Mucosa of gallbladder (tissue), 1 donor: ENCODE results near the gene MRPL53. TPM values are rescaled to one million over a fixed set of nuclear protein-coding genes. Genes with fewer than 3 reads are reported as not detected.
"Not testable (repeated sequence)": the region's sequence is repeated elsewhere in the genome, so short reads cannot be mapped to it uniquely, and the experiment has no call there.

Experiments
- DNase-seq: peaks from one replicate; pipeline ENCODE4 v3.0.0-alpha.2; 2020; ENCODE audit warnings: low spot score
- total RNA-seq: library from RNA; stranded (reverse); gene quantifications from one replicate; pipeline ENCODE4 v1.2.1, GENCODE V29; 2021
- donor health status: DM: no; HTN: no; CAD: no.

MRPL53 gene
- total RNA-seq, 1 donor from 2014 or later: 80.9 TPM

- peak; percentile 84 for DNase-seq
These were observed 30.4 kb upstream of the MRPL53 start for GRCh38 chr2:74502720-74503505.

GRCh38 chr2:74502147-74502719, 29.8 kb upstream of the MRPL53 start:
- DNase-seq: peak; percentile 64

GRCh38 chr2:74501335-74502071, 29.0 kb upstream of the MRPL53 start:
- no peak for DNase-seq

DNA sequence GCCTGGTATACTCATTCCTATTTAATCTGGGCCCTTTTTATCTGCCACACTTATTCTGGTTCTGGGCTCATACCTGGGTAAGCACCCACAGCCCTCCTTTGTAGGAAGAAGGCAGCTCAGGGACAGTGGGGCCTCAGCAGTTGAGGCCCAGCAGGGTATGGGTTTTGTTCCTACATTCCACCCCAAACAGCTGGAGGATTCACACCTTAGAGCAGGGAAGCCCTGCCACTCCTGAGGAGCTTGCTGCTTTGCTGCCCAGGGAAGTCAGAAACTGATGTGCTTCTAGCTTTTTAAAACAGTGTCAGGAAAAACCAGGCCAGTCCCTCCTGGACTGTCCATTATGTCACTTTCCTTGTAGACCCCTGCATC, 28.1 kb upstream of the MRPL53 start:
- DNase-seq: no peak

GRCh38 chr2:74499940-74500577, 27.6 kb upstream of the MRPL53 start:
- no peak for DNase-seq

DNA sequence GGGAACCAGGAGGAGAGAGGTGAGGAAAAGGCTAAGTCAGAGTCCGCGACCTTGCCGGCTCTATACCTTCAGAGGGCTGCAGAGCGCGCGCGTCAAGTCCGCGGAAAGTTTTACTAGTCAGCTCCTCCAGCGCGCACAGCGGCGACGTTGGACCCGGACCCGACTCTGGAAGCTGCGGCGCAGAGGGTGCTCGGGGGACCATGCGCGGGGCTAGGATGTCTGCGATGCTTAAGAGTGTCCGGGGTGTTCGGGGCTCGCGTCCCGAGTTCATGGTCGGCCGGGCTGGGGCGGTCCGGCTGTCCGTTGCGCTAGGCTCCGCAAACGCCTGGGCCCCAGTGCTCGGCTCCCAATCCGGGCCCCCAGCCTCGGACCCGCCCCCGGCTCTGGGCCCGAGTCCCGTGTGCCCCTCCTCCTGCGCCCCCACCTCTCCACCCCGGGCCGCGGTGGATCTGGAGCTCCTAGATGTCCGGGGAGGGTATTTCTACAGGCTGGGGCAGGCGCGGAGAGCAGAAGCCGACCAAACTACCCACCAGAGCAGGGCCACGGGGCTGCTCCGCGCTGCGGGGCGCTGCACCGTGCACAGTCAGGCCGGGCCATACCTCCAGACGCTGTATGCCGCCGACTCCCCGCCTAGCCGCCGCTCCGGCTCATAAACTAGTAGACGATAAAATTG, 26.9 kb upstream of the MRPL53 start, which contains the start of gene LBX2:
TSS of gene LBX2 (minus strand) at position 337 of the 673 bp plus-strand sequence. CDS start at position 271, 66 bp downstream.
- DNase-seq: no peak

DNA sequence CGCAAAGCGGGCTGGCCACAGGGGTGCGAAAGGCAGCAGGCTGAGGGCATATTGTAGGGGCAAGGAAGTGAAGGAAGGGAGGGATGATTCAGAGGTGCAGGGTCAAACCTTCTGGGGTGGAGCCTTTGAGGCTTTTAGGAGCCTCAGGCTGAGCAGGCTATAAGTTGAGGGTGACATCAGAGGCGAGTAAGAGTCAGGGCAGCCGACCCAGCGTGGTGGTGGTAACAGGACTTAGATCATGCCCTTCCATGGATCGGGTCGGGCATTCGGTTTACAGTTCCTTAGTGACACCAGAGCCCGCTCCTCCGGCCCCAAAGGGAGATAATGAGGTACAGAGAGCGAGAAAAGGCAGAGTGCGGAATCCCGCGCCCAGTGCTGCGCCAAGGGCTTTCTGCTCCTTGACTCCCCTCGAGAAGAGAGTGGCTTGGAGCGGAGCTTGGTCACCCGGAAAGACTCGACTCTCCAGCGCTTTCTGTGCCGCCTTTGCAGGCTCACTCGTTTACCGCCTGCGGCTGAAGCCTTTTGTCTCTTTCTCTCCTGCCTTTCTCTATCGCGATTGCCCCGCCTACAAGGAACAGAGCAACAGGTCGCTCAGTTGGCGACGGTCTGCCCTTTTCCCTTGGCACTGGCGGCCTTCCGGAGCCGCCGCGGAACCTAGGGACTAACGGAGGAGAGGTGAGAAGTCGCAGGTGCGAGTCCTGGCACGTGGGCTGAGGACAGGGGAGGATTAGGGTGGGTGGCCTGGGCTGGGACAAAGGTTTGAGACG, 26.2 kb upstream of the MRPL53 start:
- DNase-seq: no peak

DNA sequence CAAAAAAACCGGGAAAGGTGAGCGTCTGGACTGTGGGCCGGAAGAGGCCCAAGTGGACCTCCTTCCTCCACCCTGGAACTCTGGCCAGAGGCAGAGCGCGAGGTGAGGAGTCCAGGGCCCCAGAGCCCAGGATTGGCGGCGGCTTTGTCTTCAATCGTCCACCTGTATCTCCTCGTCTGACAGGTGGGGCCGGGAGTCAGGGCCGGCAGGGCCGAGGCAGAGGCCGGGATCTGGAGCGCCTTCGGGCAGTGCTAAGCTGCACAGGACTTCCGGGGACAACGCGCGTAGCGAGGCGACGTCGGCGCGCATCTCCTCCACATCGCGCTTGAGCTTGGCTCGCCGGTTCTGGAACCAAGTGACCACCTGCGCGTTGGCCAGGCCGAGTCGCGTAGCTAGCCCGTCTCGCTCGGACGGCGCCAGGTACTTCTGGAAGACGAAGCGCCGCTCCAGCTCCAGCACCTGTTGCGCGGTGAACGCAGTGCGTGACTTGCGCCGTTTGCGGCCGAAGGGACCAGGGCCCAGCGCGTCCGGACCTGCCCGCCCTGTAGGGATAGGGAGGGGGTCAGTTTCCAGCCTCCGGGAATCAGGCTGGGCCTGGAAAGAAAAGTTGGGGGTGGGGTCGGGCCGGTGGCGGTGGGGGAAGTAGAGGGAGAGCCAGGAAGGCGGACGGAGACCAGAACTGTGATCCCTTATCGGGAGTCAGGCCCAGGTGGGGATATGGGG, 25.5 kb upstream of the MRPL53 start:
- DNase-seq: peak; percentile 30

GRCh38 chr2:74496997-74497776, 24.7 kb upstream of the MRPL53 start:
- DNase-seq: no peak

DNA sequence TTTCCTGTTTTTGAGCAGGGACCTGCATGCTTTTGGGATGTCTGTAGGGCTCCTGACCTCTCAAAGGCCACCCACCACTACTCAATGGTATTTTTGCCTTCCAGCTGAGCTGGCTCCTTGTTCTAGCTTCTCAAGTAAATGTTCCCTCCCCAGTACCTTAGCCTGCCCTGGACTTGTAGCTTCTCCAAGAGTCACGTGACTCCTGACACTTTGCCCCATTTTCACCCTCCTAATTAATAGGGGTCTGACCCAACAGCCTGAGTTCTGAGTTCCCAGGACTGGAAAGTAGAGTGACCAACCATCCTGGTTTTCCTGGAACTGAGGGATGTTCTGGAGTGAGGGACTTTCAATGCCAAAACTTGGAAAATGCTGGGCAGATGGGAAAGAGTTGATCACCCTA, 23.0 kb upstream of the MRPL53 start:
- no peak for DNase-seq

GRCh38 chr2:74493546-74493945, 21.1 kb upstream of the MRPL53 start:
- no peak for DNase-seq

GRCh38 chr2:74491648-74492544, 19.4 kb upstream of the MRPL53 start:
- no peak for DNase-seq

GRCh38 chr2:74489906-74490305, 17.4 kb upstream of the MRPL53 start:
- DNase-seq: no peak

DNA sequence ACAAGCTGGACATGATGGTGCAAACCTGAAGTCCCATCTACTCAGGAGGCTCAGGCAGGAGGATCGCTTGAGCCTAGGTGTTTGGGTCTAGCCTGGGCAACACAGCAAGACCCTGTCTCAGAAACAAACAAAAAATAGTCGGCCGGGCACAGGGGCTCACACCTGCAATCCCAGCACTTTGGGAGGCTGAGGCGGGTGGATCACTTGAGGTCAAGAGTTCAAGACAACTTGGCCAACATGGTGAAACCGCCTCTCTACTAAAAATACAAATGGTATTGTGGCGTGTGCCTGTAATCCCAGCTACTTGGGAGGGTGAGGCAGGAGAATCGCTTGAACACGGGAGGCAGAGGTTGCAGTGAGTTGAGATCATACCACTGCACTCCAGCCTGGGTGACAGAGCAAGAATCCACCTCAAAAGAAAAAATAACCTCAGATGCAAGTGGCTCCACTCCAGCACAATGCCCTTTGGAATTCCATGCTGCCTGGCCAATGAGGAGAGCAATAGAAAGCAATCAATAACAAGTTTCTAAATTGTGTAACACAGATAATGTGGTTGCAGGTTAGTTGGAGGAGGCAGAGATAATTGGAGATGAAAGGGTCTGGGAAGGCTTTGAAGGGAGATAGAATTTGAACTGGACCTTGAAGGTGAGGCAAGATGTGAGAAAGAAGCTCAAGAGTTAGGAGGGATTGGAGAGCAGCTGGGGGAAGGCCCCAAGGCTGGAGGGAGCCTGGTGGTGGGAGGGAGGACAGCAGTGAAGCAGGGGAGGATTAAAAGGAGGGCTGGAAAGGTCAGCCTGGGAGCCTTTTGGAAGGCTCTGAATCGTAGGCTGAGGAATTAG, 16.4 kb upstream of the MRPL53 start:
- DNase-seq: peak; percentile 71

DNA sequence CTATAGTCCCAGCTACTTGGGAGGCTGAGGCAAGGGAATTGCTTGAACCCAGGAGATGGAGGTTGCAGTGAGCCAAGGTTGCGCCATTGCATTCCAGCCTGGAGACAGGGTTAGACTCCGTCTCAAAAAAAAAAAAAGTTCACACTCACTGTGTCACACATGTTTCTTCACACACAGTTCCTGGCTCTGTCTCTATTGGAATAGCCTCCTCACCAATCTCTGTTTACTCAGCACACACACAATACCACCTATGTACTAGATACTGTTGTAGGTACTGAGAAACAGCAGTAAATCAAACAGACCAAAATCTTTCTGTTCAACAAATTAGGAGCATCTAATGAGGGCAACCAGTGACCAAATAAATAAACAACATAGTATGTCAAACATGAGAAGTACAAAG, 13.7 kb upstream of the MRPL53 start:
- DNase-seq: no peak

DNA sequence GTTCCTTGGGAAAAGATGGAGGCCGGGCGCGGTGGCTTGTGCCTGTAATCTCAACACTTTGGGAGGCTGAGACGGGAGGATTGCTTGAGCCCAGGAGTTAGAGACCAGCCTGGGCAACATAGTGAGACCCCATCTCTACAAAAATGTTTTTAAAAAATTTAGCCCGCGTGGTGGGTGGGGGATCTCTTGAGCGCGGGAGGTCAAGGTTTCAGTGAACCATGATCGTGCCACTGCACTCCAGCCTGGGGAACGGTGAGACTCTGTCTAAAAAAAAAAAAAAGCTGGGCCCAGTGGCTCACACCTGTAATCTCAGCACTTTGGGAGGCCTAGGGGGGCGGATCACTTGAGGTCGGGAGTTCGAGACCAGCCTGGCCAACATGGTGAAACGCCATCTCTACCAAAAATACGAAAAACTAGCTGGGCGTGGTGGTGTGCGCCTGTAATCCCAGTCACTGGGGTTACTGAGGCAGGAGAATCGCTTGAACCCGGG, 11.2 kb upstream of the MRPL53 start:
- DNase-seq: not testable (repeated sequence)
